ENCODE results near the gene GARS1. TPM values are rescaled to one million over a fixed set of nuclear protein-coding genes. Genes with fewer than 3 reads are reported as not detected.

Gene GARS1
- total RNA-seq, 1 experiment from 2014 or later, result 274 TPM

GRCh38 chr7:30633223-30633622 is 38.5 kb downstream of the GARS1 start:
- Histone ChIP-seq H3K4me2 (no peak overlapping the region), H4K20me1 (ENCODE audit: insufficient read depth) (peaks cover 79% of the 10 kb centered on the region), H3K79me2 (ENCODE audit: low read depth) (no peaks in the 10 kb centered on the region), H2AFZ (no peak overlapping the region), H3K27ac (no peak overlapping the region), H3K9me3 (ENCODE audit: insufficient read depth, low read depth) (no peaks in the 10 kb centered on the region), H3K9me2 (ENCODE audit: insufficient read depth) (no peaks in the 10 kb centered on the region), H3K36me3 (ENCODE audit: low read depth) (peaks cover 77% of the 10 kb centered on the region), H3K27me3 (ENCODE audit: insufficient read depth, low read depth) (no peaks in the 10 kb centered on the region), H3K4me3 (no peak overlapping the region), H3K4me1 (replicated peaks; ENCODE audit: insufficient read depth) (no peaks in the 10 kb centered on the region), H3F3A (ENCODE audit: insufficient read depth, low read depth) (peaks cover 42% of the 10 kb centered on the region)
- ChIA-PET CTCF (no interaction called here), POLR2A (ENCODE audit: unreplicated experiment) (interaction anchor here (0.6 kb wide), 1 partner anchor 19 kb away, joined by 4 read pairs; no protein-coding TSS in a partner anchor)
- TF ChIP-seq CTCF (conservative IDR thresholded peaks at IDR 0.05), result no peak
- no peak for TF ChIP-seq EZH2 (IDR thresholded peaks at IDR 0.05; ENCODE audit: low read depth)
- intact Hi-C loops (cut with micrococcal nuclease; ENCODE audit: unreplicated experiment), result no loop called here
- DNase-seq, result no peak
- no TSS peak for BruUV-seq (replicated peaks)

GRCh38 chr7:30634193-30634626 is 39.5 kb downstream of the GARS1 start:
- BruUV-seq (replicated peaks), result no TSS peak
- intact Hi-C loops (cut with micrococcal nuclease; ENCODE audit: unreplicated experiment), result no loop called here
- DNase-seq, result no peak

DNA sequence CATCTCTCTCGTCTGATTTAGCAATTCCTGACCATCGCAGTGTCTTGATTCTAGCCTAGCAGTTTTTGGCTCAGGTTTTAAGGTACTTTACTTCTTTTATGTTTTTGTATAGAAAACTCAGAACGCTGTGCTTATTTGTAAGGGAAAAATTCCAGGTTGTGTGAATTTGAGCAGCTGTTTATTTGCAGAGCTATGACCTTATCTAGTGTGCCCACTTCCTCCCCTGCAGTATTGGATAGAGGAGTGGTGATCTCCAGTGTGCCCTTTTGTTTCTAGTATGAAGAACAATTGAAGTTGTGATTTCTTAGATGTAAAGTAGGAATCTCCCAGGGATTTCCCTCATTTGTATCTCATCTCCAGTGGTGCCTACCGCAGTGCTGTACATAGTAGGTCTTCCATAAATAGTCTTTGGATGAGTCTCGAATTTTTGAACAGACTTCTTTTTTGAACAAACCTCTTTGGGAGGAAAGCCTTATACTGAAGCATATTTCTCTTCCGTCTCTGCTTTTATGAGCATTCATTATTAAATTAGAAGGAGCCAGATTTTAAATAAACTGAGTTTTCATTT is 40.0 kb downstream of the GARS1 start:
- Histone ChIP-seq H3K27me3 (ENCODE audit: insufficient read depth, low read depth) (no peaks in the 10 kb centered on the region), H3K4me2 (no peak overlapping the region), H3K9me2 (ENCODE audit: insufficient read depth) (no peaks in the 10 kb centered on the region), H3K36me3 (ENCODE audit: low read depth) (peaks cover 62% of the 10 kb centered on the region), H3F3A (ENCODE audit: insufficient read depth, low read depth) (peaks cover 35% of the 10 kb centered on the region), H3K4me3 (no peak overlapping the region), H3K4me1 (replicated peaks; ENCODE audit: insufficient read depth) (no peaks in the 10 kb centered on the region), H3K79me2 (ENCODE audit: low read depth) (no peaks in the 10 kb centered on the region), H2AFZ (no peak overlapping the region), H3K9me3 (ENCODE audit: insufficient read depth, low read depth) (no peaks in the 10 kb centered on the region), H3K27ac (no peak overlapping the region), H4K20me1 (ENCODE audit: insufficient read depth) (peaks cover 72% of the 10 kb centered on the region)
- intact Hi-C loops (cut with micrococcal nuclease; ENCODE audit: unreplicated experiment), result no loop called here
- no peak for DNase-seq
- TF ChIP-seq EZH2 (IDR thresholded peaks at IDR 0.05; ENCODE audit: low read depth) (no peak), CTCF (conservative IDR thresholded peaks at IDR 0.05) (no peak)
- CTCF ChIA-PET, result no interaction called here
- POLR2A ChIA-PET (ENCODE audit: unreplicated experiment), result no interaction called here
- BruUV-seq (replicated peaks), result no TSS peak

More at GRCh38 chr7:30634193-30634626, 39.5 kb downstream of the GARS1 start:
- no peak overlapping the region for H2AFZ ChIP-seq
- no peak for TF ChIP-seq CTCF (conservative IDR thresholded peaks at IDR 0.05)
- H3K27me3 ChIP-seq (ENCODE audit: insufficient read depth, low read depth), result no peaks in the 10 kb centered on the region
- no peaks in the 10 kb centered on the region for H3K9me3 ChIP-seq (ENCODE audit: insufficient read depth, low read depth)
- H3K4me1 ChIP-seq (replicated peaks; ENCODE audit: insufficient read depth), result no peaks in the 10 kb centered on the region
- H3K9me2 ChIP-seq (ENCODE audit: insufficient read depth), result no peaks in the 10 kb centered on the region
- H4K20me1 ChIP-seq (ENCODE audit: insufficient read depth), result peaks cover 72% of the 10 kb centered on the region
- H3K4me3 ChIP-seq, result no peak overlapping the region
- no peak overlapping the region for H3K4me2 ChIP-seq
- ChIA-PET CTCF (interaction anchor here (0.6 kb wide), 1 partner anchor 454 kb away, joined by 3 read pairs; no protein-coding TSS in a partner anchor), POLR2A (ENCODE audit: unreplicated experiment) (no interaction called here)
- no peak overlapping the region for H3K27ac ChIP-seq
- H3K36me3 ChIP-seq (ENCODE audit: low read depth), result peaks cover 67% of the 10 kb centered on the region
- peaks cover 36% of the 10 kb centered on the region for H3F3A ChIP-seq (ENCODE audit: insufficient read depth, low read depth)
- no peaks in the 10 kb centered on the region for H3K79me2 ChIP-seq (ENCODE audit: low read depth)
